Smooth muscle cell (in vitro differentiated cells): ENCODE data around the gene HSD11B2. TPM values are rescaled to one million over a fixed set of nuclear protein-coding genes. Genes with fewer than 3 reads are reported as not detected.

Experiments used
- DNase-seq: peaks from one replicate; lab custom pipeline; 2025; ENCODE audit not compliant: unreplicated experiment; lab: John Stamatoyannopoulos, UW
- H2AFZ ChIP-seq: fragments of 200-600 bp; sonication (generic); 2 replicates; pipeline ENCODE4 v1.6.0; 2016; ENCODE audit warnings: antibody characterized with exemption, low read depth, mild to moderate bottlenecking
- H3F3A ChIP-seq: fragments of 200-600 bp; sonication (generic); 2 replicates; pipeline ENCODE4 v1.6.0; 2017; ENCODE audit warnings: antibody characterized with exemption, low read depth
- H3K27ac ChIP-seq: fragments of 200-600 bp; sonication (generic); 2 replicates; pipeline ENCODE4 v1.5.1; 2016; ENCODE audit warnings: low read depth, mild to moderate bottlenecking
- H3K27me3 ChIP-seq: fragments of 200-600 bp; sonication (generic); 2 replicates; pipeline ENCODE4 v1.6.1; 2016; ENCODE audit warnings: low read depth, mild to moderate bottlenecking
- H3K36me3 ChIP-seq: fragments of 200-600 bp; sonication (generic); 2 replicates; pipeline ENCODE4 v1.5.1; 2016; ENCODE audit warnings: low read depth
- H3K4me1 ChIP-seq: fragments of 200-600 bp; sonication (generic); 2 replicates; pipeline ENCODE4 v1.5.1; 2016; ENCODE audit warnings: low read depth
- H3K4me2 ChIP-seq: fragments of 200-600 bp; sonication (generic); 2 replicates; pipeline ENCODE4 v1.6.0; 2016; ENCODE audit warnings: mild to moderate bottlenecking
- H3K4me3 ChIP-seq: fragments of 200-600 bp; sonication (generic); 2 replicates; pipeline ENCODE4 v1.5.1; 2016; ENCODE audit warnings: mild to moderate bottlenecking
- H3K79me2 ChIP-seq: fragments of 200-600 bp; sonication (generic); 2 replicates; pipeline ENCODE4 v1.6.0; 2016; ENCODE audit warnings: low read depth, mild to moderate bottlenecking
- H3K9ac ChIP-seq: fragments of 200-600 bp; sonication (generic); 2 replicates; pipeline ENCODE4 v1.6.0; 2016; ENCODE audit warnings: low read depth
- H3K9me3 ChIP-seq: fragments of 200-600 bp; sonication (generic); replicated peaks from 2 replicates; pipeline ENCODE4 v1.5.1; 2016; ENCODE audit warnings: low read depth
- H4K20me1 ChIP-seq: fragments of 200-600 bp; sonication (generic); 2 replicates; pipeline ENCODE4 v1.6.0; 2016; ENCODE audit warnings: low read depth
- CTCF ChIP-seq: fragments of 200-600 bp; sonication (generic); IDR thresholded peaks from 2 replicates; pipeline ENCODE4 v1.5.1; 2017; ENCODE audit warnings: borderline replicate concordance, mild to moderate bottlenecking, antibody characterized with exemption; ENCODE audit not compliant: insufficient read depth, poor library complexity, severe bottlenecking
- WGBS: methylation state at CpG from one replicate; pipeline ENCODE4 v1.1.7; 2016; ENCODE audit warnings: low lambda C conversion rate; 5-methylcytosine and 5-hydroxymethylcytosine counted together
- polyA plus RNA-seq: library from polyadenylated mRNA; unstranded; fragments of >200 nt; fragmentation: Nextera tagmentation; extraction: Ambion mirVana; gene quantifications from 2 replicates; pipeline ENCODE4 v1.2.1, GENCODE V29; 2016
- total RNA-seq: library from RNA; depleted of rRNA; stranded (reverse); fragments of >200 nt; gene quantifications from 2 replicates; pipeline ENCODE4 v1.2.3, GENCODE V29; 2014

Gene HSD11B2
- total and polyA plus RNA-seq, 2 experiments from 2014 or later, result not detected

GRCh38 chr16:67407788-67408452 lies 23.0 kb upstream of the HSD11B2 start:
- H3K9ac ChIP-seq, result no peak overlapping the region
- no peaks in the 10 kb centered on the region for H3K36me3 ChIP-seq
- no peak overlapping the region for H2AFZ ChIP-seq
- H3K4me3 ChIP-seq, result no peak overlapping the region
- no peaks in the 10 kb centered on the region for H3F3A ChIP-seq
- H3K27me3 ChIP-seq, result no peaks in the 10 kb centered on the region
- no peak overlapping the region for H3K27ac ChIP-seq
- 87% methylated on average over 6 of the region's 6 CpGs for WGBS
- no peak for DNase-seq
- H3K9me3 ChIP-seq, result no peaks in the 10 kb centered on the region
- H3K4me1 ChIP-seq, result no peaks in the 10 kb centered on the region
- H4K20me1 ChIP-seq, result peaks cover 17% of the 10 kb centered on the region
- H3K4me2 ChIP-seq, result no peak overlapping the region
- H3K79me2 ChIP-seq, result no peaks in the 10 kb centered on the region
- TF ChIP-seq CTCF, result no peak

- no peak overlapping the region for H3K9ac ChIP-seq
- DNase-seq, result no peak
- 93% methylated on average over 9 of the region's 9 CpGs for WGBS
- no peaks in the 10 kb centered on the region for H3K9me3 ChIP-seq
- no peaks in the 10 kb centered on the region for H3K27me3 ChIP-seq
- no peak overlapping the region for H3K27ac ChIP-seq
- peaks cover 17% of the 10 kb centered on the region for H4K20me1 ChIP-seq
- H3K4me2 ChIP-seq, result no peak overlapping the region
- no peaks in the 10 kb centered on the region for H3K4me1 ChIP-seq
- H3K4me3 ChIP-seq, result no peak overlapping the region
- peaks cover 4% of the 10 kb centered on the region for H3F3A ChIP-seq
- H3K79me2 ChIP-seq, result no peaks in the 10 kb centered on the region
- no peaks in the 10 kb centered on the region for H3K36me3 ChIP-seq
- no peak overlapping the region for H2AFZ ChIP-seq
- no peak for TF ChIP-seq CTCF
Observed at GRCh38 chr16:67409631-67410030, 21.3 kb upstream of the HSD11B2 start.

- Histone ChIP-seq H3K27ac (no peak overlapping the region), H3K4me3 (no peak overlapping the region), H3K9me3 (no peaks in the 10 kb centered on the region), H3K4me1 (peaks cover 6% of the 10 kb centered on the region), H3K79me2 (no peaks in the 10 kb centered on the region), H3F3A (peaks cover 4% of the 10 kb centered on the region), H3K9ac (no peak overlapping the region), H3K27me3 (no peaks in the 10 kb centered on the region), H4K20me1 (peaks cover 17% of the 10 kb centered on the region), H3K36me3 (no peaks in the 10 kb centered on the region), H3K4me2 (no peak overlapping the region), H2AFZ (no peak overlapping the region)
- WGBS, result 94% methylated on average over 3 of the region's 3 CpGs
- no peak for TF ChIP-seq CTCF
- no peak for DNase-seq
Observed at GRCh38 chr16:67411339-67411738, 19.6 kb upstream of the HSD11B2 start.

GRCh38 chr16:67412294-67412693 lies 18.6 kb upstream of the HSD11B2 start:
- TF ChIP-seq CTCF, result no peak
- Histone ChIP-seq H3K9me3 (no peaks in the 10 kb centered on the region), H3K9ac (no peak overlapping the region), H3F3A (peaks cover 4% of the 10 kb centered on the region), H3K79me2 (no peaks in the 10 kb centered on the region), H2AFZ (no peak overlapping the region), H3K27me3 (no peaks in the 10 kb centered on the region), H3K4me3 (no peak overlapping the region), H3K36me3 (no peaks in the 10 kb centered on the region), H3K4me2 (no peak overlapping the region), H3K4me1 (peaks cover 6% of the 10 kb centered on the region), H3K27ac (no peak overlapping the region), H4K20me1 (peaks cover 17% of the 10 kb centered on the region)
- no peak for DNase-seq
- WGBS, result 28% methylated on average over 2 of the region's 2 CpGs
